H1 (cell line): ENCODE results near the gene KLF12. TPM values are rescaled to one million over a fixed set of nuclear protein-coding genes. Genes with fewer than 3 reads are reported as not detected.

Source experiments
- CBX5 ChIP-seq: fragments of 300-800, 300-1000 bp; sonication (generic); IDR thresholded peaks from 2 replicates; pipeline ENCODE4 v1.7.1; 2016; ENCODE audit warnings: antibody characterized with exemption, low read length, low read depth
- CHD2 ChIP-seq: IDR thresholded peaks from 2 replicates; pipeline ENCODE4 v1.6.1; 2012; ENCODE audit warnings: low read length, improper control_type of control experiment
- CTCF ChIP-seq, 3 experiments: IDR thresholded peaks; 1 replicate in 2 of 3; 2 replicates in 1 of 3; pipeline versions ENCODE4 v1.5.1 to v1.6.1; 2011; ENCODE audit warnings: low read length in 3 of 3, mild to moderate bottlenecking in 3 of 3, inconsistent platforms in 2 of 3, low read depth in 1 of 3, moderate library complexity in 1 of 3; ENCODE audit not compliant: insufficient read depth in 1 of 3; ENCODE audit errors: control extremely low read depth in 1 of 3
- E2F6 ChIP-seq: IDR thresholded peaks from 2 replicates; pipeline ENCODE4 v1.6.1; 2012; ENCODE audit warnings: inconsistent platforms
- FOSL1 ChIP-seq: IDR thresholded peaks from 2 replicates; pipeline ENCODE4 v1.6.1; 2011; ENCODE audit warnings: mild to moderate bottlenecking, low read depth, low read length, moderate library complexity; ENCODE audit not compliant: insufficient read depth
- POLR2AphosphoS5 ChIP-seq: IDR thresholded peaks from 2 replicates; pipeline ENCODE4 v1.6.1; 2011; ENCODE audit warnings: low read depth, low read length
- polyA plus RNA-seq, 7 experiments: library from polyadenylated mRNA; depleted of rRNA in 3 of 7; stranded (reverse) in 5 of 7; unstranded in 2 of 7; fragments of >200 nt in 5 of 7; fragments of 200-250 nt in 2 of 7; gene quantifications; 1 replicate in 5 of 7; 2 replicates in 1 of 7; 4 replicates in 1 of 7; pipeline versions ENCODE4 v1.2.1 to v1.2.3, GENCODE V29; 2011 to 2013; ENCODE audit warnings: missing spikeins in 2 of 7, mixed read lengths in 2 of 7
- total RNA-seq: library from RNA; stranded (reverse); fragmentation: NEBNext Ultra II Directional; extraction: Animal tissue kit (Norgen Biotek cat#: 25700); gene quantifications from 2 replicates; pipeline ENCODE4 v1.2.1, GENCODE V29; 2021

Gene KLF12
- total and polyA plus RNA-seq, 2 of the 8 experiments (the other 6 are each of a cell fraction or from before 2014, with no cell fraction given) = 6.6 to 12.1 TPM

GRCh38 chr13:74162782-74163181, 28.6 kb upstream of the KLF12 start (continued):
- TF ChIP-seq CTCF (IDR thresholded peaks at IDR 0.05; ENCODE audit: control extremely low read depth in 1 of 3, insufficient read depth in 1 of 3, low read depth in 1 of 3, low read length in 3 of 3) (no peak), CHD2 (no peak), POLR2AphosphoS5 (no peak), E2F6 (no peak), FOSL1 (no peak), CBX5 (no peak)
